Hindlimb muscle (tissue), 1 donor: ENCODE results near the gene MGMT. TPM values are rescaled to one million over a fixed set of nuclear protein-coding genes. Genes with fewer than 3 reads are reported as not detected.

Experiments used
- DNase-seq: peaks from one replicate; pipeline ENCODE4 v3.0.0-alpha.2; 2013
- polyA plus RNA-seq: library from polyadenylated mRNA; unstranded; fragments of 120-200 nt; gene quantifications from one replicate; pipeline ENCODE4 v1.2.1, GENCODE V29; 2013; ENCODE audit not compliant: insufficient read length

Gene MGMT
- polyA plus RNA-seq, 1 donor, result 12.1 TPM

DNA sequence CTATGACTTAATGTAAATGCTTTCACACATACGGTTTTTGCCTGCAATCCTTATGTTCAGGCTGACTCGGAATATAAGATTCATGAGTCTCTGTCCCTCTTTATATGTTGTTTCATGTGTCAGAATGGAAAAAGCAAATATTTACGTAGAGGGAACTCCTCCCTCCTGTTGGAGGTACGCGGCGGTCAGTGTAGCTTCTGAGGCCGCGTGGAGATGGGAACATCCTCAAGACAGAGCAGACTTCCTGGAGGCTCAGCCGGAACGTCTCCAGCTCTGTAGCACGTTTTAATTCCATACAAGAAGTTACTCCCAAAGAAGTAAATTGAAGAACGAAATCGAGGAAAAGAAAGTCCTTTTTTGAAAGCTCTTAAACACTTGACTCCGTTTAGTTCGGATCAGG, 248.8 kb downstream of the MGMT start:
- DNase-seq, result no peak

DNA sequence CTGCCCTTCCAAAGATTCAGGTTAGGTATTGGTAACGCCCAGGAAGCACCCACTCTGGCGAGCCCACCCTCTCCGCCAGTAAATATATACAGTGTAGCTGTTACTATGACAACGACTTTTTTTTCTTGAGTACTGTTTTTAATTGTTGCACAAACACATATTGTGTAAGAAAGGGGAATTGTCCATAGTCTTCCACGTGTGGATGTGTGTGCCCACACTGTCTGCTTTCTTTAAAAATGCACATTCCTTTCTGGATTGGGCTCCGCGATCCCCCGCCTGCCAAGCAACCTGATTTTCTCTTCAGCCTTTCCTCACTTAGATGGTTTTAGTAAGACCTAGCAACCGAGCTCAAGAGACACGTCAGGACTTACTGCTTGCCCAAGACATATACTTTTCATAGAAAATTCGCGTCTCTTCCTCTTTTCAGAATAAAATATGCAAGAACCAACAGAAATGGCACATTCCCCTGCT, 249.2 kb downstream of the MGMT start:
- no peak for DNase-seq

DNA sequence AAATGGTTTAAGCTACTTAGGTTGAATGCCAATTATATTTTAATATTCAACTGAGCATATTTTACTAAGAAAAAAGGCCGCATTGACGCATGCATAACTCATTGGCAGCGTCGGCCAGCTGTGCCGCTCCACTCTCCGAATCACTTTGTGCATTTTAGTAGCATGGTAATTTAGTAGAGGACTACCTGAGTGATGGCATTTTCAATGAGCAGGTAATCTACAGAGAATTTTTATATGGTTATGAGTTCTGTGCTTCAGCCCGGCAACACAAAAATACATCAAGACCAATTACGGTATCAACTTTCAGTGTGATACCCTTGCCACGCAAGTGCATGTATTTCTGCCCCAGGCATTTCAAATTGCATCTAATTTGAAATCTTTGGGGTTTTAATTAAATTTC, 249.8 kb downstream of the MGMT start:
- DNase-seq, result no peak

DNA sequence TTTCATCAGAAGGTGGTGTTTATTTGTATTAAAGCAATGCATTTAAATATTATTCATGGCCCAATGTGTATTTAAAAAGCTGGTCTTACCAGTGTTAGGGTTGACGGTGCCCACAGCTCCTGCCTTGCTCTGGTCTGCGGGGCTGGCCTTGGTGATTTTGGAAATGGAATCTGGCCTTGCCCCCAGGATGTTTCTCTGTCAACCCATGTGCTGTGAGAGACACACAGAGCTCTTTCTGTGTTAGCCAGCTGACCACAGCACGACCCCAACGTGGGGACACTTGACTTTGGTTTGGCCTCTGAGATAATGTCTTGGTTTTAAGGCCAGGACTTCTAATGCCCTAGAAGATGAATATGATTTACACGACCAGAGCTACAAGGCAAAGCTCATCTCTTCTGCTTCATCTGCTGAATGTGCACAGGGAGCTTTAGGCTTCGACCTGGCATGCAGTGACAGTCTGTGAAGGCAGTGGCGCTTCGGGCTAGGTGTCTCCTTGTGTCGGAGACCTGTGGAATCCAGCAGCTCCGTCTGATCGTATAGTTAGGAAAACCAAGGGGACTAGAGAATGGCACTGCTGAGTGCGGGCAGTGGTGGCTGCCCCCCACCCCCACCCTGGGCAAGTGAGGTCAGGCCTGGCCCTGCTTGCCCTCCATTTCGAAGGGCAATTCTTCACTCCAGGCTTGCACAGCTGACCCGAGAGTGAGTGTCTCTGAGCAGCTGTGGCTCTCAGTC, 250.9 kb downstream of the MGMT start:
- no peak for DNase-seq

DNA sequence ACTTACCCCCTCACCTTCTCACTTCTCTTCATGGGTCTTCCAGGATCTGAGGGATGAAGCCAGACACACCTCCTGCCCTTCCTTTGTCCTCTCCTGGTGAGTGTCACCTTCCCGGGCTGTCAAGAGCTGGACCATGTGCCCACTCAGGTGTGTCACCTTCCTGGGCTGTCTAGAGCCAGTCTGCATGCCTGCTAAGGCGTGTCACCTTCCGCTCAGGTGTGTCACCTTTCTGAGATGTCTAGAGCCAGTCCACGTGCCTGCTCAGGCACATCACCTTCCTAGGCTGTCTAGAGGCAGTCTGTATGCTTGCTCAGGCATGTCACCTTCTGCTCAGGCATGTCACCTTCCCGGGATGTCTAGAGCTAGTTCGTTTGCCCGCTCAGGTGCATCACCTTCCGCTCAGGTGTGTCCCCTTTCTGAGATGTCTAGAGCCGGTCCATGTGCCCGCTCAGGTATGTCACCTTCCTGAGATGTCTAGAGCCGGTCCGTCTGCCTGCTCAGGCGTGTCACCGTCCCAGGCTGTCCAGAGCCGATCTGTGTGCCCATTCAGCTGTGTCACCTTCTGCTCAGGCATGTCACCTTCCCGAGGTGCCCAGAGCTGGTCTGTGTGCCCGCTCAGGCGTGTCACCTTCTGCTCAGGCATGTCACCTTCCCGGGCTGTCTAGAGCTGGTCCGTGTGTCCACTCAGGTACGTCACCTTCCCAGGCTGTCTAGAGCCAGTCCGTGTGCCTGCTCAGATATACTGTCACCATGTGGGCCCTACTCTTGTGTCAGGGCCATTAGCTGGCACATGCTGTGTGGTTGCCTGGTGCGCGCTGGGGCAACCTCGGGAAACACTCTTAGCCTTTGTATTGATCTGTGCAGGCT, 251.7 kb downstream of the MGMT start:
- no peak for DNase-seq

DNA sequence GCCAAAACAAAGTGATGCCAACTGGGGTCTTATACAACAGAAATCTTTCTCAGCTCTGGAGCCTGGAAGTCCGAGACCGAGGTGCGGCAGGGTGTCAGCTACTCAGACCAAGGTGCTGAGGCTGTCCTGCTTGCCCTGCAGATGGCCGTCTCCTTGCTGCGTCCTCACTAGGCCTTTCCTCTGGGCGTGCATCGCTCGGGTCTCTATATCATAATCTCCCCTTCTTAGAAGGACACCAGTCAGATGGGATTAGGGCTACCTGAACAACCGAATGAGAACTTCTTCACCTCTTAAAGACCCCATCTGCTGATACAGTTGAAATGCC, 252.3 kb downstream of the MGMT start:
- DNase-seq, result no peak

DNA sequence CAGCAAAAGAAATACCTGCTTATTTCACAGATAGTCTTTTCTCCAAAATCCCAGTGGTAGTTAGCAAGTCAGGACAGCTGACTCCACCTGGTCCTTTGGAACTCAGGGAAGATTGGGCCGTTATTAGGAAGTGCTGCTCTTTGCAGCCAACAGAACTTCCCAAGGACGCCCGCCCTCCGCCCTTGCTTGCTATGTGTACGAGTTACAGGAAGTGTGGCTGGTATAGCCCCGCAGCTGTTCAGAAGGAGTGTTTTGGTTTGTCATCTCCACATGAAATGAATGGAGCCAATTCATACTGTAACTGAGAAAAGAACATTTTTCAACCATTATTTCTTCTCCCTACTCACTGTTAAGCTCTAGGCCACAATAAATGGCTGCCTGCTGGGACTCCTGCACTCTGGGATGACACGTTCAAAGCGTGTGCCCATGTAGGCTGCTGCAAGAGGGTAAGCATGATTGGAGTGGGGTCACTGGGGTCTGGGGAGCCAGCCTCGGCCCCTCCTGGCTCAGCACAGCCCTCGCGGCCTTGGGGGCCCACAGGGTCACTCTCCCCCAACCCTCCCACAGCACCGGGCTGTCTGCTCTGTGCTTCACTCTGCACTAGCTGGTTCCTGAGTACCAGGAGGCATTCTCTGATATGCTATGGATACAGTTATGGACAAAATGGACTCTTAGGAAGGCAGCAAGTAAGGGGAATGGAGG, 253.0 kb downstream of the MGMT start:
- DNase-seq, result no peak

DNA sequence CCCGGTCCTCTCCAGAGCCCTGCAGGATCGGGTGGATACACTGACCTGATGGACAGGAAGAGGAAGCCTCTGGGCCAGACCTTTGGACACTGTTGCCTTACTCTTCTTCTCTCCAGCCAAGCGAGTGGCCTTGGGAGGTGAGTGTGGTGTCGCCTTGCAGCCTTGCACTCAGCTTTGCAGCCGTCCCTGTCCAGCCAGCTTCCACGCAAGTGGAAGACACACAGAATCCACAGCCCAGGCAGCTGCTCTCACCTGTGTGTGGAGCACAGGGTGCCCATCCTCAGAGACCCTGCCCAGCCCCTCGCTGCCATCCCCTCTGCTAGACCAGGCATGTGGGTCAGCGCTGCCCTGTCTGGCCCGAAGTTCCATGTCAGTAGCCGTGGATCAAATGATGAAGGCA, 258.0 kb downstream of the MGMT start:
- DNase-seq, result no peak

DNA sequence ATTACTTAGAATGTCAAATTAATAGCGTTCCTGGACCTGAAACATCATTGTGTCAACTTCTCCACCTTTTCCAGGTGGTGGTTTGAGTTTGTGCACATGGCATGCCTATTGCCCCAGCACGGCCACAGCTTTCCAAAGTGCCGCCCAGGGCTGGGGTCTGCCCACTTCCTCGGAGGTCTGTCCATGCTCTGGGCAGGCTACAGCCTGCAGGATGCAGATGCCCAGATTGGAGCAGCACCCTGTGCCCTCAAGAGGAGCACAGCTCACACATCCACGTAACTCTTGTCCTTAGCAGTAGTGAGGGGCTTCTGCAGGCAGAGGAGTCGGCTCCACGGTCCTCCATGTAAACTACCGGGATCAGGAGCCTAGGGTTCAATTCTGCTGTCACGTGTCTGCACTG, 258.4 kb downstream of the MGMT start:
- DNase-seq, result no peak

DNA sequence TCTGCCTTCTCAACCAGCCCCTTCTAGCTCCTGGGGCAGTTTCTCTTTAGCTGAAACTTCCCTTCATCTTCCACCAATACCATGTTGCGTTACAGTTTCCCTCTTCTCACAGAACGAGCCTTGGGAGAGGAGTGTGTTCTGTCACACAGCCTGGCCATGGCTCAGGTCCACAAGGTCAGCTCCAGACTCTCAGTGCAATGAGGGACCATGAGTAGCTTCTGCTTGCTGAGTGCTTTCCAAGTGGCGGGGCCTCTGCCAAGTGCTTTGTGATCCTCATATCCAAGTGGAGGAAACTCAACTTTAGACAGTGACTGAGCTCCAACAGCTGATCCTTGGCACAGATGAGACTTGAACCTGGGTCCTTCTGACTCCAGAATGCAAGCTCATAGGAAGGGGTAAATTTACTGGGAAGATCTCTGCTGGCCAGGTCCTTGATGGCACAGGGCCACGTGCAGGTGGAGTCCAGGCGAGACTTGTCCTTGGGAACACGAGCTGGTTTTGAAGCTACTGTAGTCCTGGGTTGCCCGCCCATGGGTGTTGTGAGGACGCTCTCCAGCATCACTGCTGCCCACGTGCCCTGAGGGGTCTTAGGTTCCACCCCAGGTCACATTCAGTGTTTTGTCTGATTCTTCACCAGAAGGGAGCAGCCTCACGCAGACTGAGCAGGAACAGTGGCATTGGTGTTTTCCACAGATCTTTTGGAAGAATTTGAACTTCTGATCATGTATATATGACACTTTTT, 259.0 kb downstream of the MGMT start:
- no peak for DNase-seq

DNA sequence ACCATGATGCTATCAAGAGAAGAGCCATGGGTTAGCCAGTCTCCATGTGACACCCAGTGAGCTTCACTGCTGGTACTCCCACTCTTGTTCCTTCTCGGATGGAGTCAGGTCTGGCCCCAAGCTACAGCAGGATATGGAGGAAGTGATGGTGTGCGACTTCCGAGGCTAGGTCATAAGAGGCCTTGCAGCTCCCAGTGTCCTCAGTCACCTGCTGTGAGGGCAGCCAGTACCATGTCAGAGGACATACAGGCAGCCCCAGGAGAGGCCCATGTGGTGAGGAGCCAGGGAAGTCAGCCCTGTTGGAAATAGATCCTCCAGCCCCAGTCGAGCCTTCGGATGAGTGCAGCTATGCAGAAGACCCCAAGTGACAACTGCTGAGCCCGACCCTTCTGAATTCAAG, 260.0 kb downstream of the MGMT start:
- DNase-seq, result no peak

DNA sequence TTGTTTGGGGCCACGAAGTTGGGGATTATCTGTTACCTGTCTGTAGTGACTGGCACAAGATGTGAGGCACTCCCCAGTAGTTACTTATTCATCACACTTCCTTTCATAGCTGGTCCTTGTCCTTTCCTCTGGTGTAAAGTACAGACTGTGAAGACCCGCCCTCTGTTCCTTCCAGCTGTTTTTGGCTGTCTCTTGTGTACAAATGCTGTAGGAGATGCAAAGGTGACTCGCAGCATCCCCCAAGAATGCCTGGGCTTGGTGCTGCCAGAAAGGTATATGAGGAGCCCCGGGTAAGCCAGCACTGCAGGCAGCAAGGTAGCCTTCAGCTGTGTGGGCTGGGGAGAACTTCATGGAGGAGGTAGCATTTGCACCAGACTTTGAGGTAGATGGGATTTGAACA, 260.5 kb downstream of the MGMT start:
- no peak for DNase-seq

DNA sequence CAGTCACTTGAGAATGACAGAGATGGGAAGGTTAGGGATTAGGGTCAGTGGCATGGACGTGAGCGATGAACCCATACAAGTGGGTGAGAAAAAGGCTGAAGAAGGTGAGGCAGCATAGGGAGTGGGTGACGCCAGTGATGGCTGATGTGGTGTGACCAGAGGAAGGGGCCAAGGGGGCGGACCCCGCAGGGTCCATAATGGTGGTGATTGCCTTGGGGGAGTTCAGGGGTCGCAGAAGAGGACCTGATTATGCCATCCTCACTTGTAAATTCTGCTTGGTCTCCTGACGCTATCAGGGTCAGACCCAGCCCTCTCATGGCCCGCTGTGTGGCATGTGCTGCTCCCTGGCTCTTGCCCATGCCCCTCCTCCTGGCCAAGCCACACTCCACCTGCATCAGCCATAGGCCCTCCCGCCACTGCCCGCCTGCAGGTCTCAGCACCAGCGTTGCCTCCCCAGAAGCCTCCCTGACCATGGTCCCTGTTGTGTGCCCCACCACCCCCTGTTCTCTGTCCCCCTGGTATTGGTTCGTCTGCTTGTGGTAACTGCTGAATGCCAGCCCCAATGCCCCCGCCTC, 261.3 kb downstream of the MGMT start:
- no peak for DNase-seq

DNA sequence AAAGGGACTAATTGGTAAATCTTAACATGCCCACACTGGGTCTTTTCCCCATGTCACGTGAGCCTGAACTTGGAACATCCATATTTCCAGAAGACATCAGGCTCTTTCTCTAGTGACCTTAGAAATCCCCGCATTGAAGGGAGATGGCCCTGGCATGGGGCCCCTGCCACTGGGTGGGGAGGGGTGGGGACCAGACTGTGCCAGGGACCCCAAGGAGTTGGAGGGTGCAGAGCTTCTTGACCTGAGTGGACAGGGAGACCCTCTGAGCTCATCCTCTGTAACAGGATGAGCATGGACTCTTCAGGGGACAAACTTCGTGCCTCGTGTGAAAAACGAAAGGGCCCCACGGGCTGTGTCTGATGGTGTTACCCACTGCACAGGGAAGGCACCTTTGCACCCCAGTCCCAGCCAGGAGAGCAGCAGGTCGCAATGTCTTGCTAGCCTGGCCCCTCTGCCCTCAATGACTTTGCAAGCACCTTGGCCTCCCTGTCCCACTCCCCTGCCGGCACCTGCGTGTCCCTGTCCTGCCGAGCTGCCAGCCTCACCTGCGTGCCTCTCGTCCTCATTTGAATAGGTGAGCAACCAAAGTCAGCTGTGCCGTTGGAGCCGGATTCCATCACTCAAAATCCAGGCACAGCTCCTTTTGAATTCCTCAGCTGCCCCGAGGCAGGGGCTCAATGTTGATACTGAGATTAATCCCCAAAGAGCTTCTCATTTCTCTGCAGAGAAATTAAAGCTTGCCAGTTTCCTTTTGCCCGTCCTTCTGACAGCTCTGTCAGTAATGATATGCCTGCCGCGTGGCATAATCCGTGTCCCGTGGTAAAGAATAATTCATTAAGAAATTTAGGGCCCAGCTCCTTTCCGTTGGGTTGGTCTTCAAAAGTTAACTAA, 262.1 kb downstream of the MGMT start:
- no peak for DNase-seq

DNA sequence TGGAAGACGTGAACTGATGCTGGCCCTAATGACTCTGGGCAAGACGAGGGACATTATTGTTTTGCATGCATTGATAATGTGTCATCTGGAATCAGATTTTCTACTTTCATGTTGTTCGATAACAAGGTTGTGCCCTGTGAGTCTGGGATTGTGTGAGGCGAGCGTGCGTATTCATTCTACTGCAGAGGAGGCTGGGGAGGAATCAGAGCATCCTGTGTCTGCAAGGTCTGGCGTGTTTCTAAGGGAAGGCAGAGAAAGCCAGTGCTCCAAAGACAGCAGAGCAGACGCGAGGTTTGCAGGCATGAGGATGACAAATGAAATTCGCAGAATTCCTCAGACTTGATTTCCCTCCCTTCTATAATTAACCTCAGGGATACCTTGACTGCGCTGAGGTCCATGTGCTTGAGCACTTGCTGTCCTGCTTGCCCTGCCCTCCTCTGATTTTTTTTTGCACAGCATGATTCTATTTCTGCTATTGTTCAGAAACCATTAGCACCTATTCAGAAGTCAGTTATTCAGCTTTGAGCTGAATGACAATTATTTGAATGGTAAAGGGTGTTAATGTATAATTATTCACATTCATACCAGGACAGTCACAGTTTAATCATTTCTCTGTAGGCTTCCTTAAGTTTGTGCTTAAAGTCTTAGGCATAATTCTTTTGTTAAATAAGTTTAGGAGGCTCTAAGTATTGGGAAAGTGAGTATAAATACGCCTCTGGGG, 263.4 kb downstream of the MGMT start:
- no peak for DNase-seq

DNA sequence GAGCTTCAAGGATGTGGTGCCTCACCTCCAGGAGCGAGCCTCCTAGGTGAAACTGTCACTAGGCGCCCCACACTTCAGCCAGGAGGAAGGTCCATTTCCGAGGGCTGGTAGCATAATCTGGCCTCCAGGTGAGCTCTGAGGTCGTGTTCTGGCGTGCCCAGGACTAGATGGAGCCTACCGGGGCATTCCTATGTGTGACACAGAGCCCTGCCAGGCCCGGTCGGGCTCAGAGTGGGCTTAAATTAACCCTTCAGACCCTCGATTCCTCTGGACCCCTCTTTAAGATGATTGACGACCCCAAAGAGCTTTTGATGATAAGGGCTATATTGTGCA, 263.9 kb downstream of the MGMT start:
- DNase-seq, result no peak

DNA sequence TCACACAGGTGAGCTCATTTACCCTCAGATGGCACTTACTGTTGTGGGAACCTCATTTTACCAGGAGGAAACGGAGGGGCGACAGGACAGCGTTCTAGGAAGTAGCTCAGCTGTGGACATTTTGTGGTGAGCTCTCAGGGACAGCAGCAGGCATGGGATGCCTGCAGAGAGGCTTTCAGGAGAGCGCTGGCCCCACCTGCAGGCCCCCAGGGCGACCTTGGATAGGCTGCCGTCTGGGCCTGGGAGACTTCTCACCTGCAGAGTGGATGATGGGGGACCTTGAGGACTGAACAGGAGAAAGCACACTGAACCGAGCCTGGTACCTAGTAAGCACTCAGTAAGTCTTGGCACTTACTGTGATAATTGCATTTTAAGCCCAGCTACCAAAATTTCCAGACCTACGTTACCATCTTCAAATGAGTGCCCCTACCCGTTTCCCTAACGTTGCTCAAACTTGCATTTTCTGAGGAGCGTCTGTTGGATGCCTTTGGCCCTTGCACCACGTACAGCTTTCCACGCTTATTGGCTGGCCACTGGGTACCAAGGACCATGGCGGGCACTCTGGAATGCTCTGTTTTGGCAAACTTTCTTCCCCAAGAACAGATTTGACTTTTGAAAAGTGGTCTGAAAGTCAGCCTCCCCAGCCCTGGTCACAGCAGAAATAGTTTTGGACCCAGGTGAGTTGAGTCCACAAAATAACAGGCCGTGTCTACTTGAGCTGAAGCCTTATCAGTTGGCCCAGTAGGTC, 273.7 kb downstream of the MGMT start:
- no peak for DNase-seq

DNA sequence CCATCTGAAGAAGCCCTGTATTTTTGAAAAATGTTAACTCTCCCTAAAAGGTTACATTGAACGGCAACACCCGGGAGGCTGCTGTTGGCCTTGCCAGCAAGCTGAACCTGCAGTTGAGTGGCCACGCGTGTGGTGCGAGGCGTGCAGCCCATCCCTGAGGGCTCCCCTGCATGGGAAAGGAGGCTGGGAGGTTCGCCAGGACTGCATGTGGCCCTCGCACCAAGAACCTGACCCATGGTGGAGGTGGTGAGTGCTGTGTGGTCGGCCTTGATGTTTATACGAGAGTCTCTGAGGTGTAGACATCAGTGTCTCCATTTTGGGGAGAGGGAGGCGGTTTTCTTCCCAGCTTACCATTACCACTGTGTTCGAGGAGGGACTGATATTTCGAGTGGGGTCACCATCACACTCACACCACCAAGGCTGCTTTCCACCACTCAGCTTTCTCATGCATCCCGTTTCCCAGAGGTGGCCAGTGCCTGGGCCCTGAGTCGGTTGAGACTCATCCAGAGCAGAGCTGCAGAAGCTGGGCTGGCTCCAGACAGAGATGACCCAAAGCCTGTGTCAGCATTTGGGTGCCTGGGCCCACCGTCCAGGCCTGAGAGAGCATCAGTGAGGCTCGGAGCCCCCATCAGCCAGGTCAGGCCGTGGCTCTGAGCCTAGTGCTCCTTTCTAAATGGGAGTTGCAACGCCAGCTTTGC, 274.4 kb downstream of the MGMT start:
- DNase-seq, result no peak

DNA sequence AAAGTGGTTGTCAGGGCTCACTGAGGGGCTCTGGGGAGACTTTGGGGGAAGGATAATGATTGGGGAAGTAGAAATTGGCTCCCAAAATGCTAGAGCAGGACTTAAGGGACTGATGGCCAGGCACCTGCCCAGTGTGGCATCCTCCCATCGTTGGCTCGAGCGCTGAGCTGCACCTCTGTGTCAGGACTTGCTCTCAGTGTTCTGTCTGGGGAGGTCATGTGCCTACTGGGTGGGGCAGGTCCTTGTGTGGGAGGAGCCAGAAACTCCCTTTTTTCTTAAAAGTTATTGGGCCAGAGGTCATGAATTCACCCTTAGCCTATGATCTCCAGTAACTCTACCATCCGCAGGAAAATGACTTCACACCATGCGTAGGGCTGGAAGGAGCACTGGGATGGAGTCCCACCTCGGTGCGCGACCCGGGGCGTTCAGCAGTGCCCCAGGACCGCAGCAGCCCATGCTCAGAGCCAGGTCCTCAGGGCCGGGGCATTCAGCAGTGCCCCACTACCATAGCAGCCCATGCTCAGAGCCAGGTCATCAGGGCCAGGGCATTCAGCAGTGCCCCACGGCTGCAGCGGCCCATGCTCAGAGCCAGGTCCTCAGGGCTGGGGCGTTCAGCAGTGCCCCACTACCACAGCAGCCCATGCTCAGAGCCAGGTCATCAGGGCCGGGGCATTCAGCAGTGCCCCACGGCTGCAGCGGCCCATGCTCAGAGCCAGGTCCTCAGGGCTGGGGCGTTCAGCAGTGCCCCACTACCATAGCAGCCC, 275.1 kb downstream of the MGMT start:
- no peak for DNase-seq
